Epithelial cell of esophagus (primary cell): ENCODE results near the gene CTDNEP1.

Experiments
- DNase-seq: peaks from one replicate; pipeline ENCODE4 v3.0.0; 2010; ENCODE audit warnings: low read depth
- H3K4me3 ChIP-seq: 2 replicates; pipeline ENCODE4 v1.5.1; 2011; ENCODE audit warnings: mild to moderate bottlenecking, low read length, control low read depth
- TF ChIP-seq, protein P1 (sequence below): IDR thresholded peaks from 2 replicates; pipeline ENCODE4 v1.5.1; 2011; ENCODE audit warnings: low read depth, mild to moderate bottlenecking, low read length, control low read depth, inconsistent platforms; ENCODE audit not compliant: insufficient read depth; ENCODE audit errors: missing control alignments

The CTDNEP1 gene

DNA sequence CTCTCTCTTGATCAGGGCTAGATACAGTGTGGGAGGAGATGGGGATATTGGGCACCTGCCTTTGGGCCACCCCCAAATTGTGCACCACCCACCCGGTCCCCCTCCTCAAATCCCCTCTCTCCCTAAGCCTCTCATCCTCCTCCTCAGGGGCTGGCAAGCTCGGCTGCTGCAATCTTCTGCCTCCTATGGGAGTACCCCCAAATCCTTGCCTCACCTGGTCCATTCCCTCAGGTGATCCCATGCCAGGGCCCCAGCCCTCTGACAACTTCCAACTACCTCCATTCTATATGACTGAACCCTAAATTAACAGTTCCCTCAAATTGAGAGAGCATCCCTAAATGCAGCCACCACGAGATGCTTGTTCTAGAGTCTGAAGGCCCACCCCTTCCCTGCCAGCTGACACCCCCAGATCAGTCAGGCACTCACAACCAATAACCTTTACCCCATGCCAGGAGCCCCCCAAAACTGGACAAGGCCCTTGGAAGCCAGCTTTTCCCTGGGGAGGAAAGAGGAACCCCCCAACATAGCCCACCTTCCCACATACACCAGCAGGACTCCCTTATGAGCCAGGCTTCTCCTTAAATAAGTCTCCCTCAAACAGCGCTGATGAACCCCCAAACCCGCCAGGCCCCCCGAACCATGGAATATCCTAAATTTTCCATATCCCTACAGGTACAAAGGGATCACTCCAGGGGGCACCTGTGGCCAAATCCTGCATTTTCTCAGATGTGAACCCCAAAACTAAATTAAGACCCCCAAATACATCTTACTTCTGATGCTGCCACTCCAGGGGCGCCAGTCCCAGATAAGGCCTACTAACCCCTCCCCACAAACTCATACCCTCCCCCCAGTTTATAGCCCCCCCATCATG, 35.1 kb downstream of the CTDNEP1 start:
- no peak for DNase-seq
- TF ChIP-seq, protein P1, sequence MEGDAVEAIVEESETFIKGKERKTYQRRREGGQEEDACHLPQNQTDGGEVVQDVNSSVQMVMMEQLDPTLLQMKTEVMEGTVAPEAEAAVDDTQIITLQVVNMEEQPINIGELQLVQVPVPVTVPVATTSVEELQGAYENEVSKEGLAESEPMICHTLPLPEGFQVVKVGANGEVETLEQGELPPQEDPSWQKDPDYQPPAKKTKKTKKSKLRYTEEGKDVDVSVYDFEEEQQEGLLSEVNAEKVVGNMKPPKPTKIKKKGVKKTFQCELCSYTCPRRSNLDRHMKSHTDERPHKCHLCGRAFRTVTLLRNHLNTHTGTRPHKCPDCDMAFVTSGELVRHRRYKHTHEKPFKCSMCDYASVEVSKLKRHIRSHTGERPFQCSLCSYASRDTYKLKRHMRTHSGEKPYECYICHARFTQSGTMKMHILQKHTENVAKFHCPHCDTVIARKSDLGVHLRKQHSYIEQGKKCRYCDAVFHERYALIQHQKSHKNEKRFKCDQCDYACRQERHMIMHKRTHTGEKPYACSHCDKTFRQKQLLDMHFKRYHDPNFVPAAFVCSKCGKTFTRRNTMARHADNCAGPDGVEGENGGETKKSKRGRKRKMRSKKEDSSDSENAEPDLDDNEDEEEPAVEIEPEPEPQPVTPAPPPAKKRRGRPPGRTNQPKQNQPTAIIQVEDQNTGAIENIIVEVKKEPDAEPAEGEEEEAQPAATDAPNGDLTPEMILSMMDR: no peak
- H3K4me3 ChIP-seq: peak overlapping the region; percentile 42

DNA sequence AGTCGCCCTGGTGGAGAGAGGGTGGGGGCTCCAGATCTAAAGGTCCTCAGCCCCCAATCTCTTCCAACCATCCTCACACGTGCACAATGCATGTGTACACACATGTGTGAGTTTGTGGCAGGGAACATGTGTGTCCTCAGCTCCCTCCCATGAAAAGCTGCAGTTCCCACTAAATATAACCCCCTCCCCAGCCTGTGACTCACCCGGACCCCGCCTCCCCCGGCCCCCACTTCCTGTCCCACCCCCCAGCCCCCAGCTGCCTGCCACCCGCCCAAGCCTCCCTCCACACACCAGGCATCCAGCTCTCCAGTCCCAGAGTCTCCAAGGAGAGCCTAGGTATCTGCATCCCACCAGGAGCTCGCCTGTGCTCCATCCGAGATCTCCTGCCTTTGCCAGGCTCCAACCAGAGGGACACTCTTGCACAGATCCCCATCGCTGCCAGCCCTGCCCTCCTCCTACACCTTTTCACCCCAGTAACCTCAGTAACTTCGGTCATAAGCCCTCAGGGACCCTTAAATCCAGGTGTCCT, 35.8 kb downstream of the CTDNEP1 start:
- TF ChIP-seq, protein P1: no peak
- H3K4me3 ChIP-seq: peak overlapping the region; percentile 3
- no peak for DNase-seq

DNA sequence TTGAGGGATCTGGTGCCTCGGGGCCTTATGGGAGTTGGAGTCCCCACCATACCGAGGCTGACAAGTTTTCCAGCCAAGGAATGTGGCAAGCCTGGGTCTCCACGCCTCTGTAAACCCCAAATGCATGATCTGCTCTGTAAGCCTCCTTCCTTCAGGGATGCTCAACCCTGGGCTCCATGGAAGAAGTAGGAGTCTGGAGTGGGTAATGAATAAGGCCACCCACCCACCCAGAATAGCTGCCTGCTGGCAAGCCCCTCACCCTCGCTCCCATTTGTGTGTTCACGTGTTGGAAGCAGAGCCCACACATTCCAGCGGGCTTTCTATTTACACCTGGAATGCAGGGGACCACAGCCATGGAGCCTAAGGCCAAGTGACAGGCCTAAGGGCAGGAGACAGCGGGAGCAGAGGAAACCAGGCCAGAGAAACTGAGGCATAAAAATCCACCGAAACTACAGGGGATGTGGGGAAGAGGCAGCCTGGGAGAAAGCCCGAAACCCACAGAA, 36.3 kb downstream of the CTDNEP1 start:
- no peak overlapping the region for H3K4me3 ChIP-seq
- DNase-seq: no peak
- TF ChIP-seq, protein P1: no peak

DNA sequence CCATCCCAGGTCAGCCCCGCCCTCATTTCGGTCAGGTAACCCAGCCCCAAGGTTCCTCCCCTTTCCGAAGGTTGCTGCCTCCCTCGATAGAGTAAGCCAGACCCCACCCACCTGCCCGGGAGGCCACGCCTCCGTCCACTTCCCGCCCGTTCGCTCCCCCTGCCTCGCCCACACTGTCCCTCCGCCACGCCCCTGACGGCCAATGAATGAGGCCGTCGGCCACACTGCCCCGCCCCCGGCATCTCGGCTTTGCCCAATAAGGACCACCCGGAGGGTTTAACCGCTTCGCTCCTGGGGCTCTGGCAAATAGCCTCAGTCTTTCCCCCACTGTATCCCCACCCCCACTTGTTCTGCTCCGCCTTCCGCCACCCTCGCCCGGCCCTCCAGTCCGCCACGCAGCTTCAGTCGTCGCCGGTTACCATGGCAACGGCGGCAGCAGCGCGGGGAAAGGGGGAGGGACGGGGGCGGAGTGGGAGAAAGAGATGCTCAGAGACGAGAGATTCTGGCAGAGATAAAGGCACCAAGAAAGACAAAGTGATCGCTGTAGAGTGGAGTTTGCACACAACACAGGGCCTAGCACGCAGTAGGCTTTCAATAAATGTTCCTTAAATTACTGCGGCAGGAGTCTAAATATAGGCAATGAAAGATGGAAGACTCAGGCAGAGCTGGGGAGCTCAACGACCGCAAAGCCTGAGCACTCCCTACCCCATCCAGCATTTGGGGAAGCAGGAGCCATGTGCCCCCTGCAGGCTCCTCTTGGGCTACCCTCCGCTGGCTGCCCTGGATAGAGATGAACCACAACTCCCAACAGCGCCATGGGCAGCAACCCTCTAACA, 37.0 kb downstream of the CTDNEP1 start:
- TF ChIP-seq, protein P1: peak; percentile 74
- H3K4me3 ChIP-seq: peak overlapping the region; percentile 55
- DNase-seq: peak; percentile 96

DNA sequence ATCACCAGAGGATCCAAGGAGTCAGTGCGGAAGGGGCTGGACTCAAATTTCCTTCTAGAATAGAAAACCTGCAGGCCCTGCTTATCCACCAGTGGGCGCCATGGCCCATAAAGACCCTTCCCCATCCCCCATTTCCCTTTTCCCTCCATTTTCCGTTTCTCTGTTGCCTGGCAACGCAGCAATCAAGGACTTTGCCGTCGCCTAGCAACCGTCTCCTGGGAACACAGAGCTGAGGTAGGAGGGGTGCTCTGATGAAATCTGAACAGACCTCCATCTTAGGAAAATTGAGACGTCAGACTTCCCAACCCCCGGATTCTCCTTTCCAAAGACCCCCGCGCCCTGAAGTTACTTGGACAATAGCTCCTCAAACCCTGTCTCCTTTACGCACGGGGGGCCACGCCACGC, 37.6 kb downstream of the CTDNEP1 start:
- TF ChIP-seq, protein P1: peak; percentile 39
- H3K4me3 ChIP-seq: peak overlapping the region; percentile 55
- peak; percentile 75 for DNase-seq

DNA sequence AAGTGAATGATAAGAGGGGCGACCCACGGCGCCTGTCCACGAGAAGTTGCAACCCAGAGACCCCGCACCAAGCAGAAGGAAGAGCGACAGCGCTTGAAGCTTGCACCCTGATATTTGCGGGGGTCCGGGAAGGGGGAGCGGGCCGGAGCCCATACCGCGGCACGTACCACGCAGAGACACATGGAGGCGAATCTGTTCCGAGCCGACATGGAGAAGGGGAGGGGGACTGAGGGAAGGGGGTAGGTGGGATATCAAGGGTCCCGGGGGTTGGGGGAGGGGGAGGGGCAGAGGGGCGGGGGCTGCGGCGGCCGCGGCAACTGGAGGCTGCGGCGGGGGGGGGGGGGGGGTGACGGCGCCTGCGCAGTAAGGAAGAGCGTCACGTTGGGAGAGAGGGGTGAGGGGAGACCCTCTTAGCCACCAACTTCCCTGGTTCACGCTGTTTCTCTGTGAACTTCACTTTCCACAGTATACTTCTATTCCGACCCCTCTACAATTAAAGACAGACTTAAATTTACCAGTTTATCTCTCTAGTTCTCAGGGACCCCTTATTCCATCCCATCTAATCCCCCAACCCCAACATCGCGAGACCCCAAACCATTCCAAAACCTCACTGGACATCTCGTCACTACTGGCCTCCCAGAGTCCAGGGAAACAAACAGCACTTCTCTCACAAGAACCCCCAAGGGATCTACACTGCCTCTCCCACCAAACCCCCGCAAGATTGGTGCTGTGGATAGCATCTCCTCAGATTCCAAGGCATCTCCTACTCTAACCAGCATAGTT, 39.9 kb downstream of the CTDNEP1 start:
- H3K4me3 ChIP-seq: peak overlapping the region; percentile 33
- TF ChIP-seq, protein P1: no peak
- no peak for DNase-seq
